HCT116 (cell line): ENCODE results near the gene DGKB. TPM values are rescaled to one million over a fixed set of nuclear protein-coding genes. Genes with fewer than 3 reads are reported as not detected.

Experiments used
- ATAC-seq: fragments of 200-7000 bp; cut with Tn5 transposase; 2 replicates; pipeline ENCODE4 v1.9.1; 2020; ENCODE audit warnings: mild to moderate bottlenecking, moderate library complexity
- BruUV-seq: library from RNA; stranded (reverse); fragments of 400-500 nt; replicated peaks from 2 replicates; lab custom pipeline; 2021; lab: Mats Ljungman, UMichigan
- CTCF ChIA-PET: fragments of 300-600 bp; sonication (Branson Sonifier 250); formaldehyde crosslinking; loops from one replicate; lab custom pipeline; 2021; ENCODE audit warnings: antibody characterized with exemption; lab: Charles Lee
- POLR2A ChIA-PET: fragments of 300-600, 350-600 bp; sonication (Branson Sonifier 250); formaldehyde crosslinking; loops from one replicate; lab custom pipeline; 2021; ENCODE audit warnings: antibody characterized with exemption; lab: Charles Lee
- RAD21 ChIA-PET, 2 experiments: fragments of 300-600 bp; sonication (Branson Sonifier 250); formaldehyde crosslinking; loops; one replicate each; lab custom pipeline; 2023; ENCODE audit warnings: low total read pairs in 2 of 2; ENCODE audit not compliant: uncharacterized antibody in 2 of 2, unreplicated experiment in 2 of 2, low non-redundant PET in 1 of 2; lab: Charles Lee
- DNase-seq: peaks from one replicate; pipeline ENCODE4 v3.0.0-alpha.2; 2010; ENCODE audit warnings: low read depth, low spot score
- H2AFZ ChIP-seq: fragments of 200-600 bp; shearing (Covaris generic), sonication (generic); 2 replicates; pipeline ENCODE4 v1.6.1; 2017; ENCODE audit warnings: low read depth, mixed run types, mixed read lengths, antibody characterized with exemption, low read length; ENCODE audit not compliant: poor library complexity, severe bottlenecking
- H3K27ac ChIP-seq: 2 replicates; pipeline ENCODE4 v1.5.1; 2012; ENCODE audit warnings: low read depth, low read length
- H3K27me3 ChIP-seq: fragments of 200-600 bp; sonication (generic); 2 replicates; pipeline ENCODE4 v1.6.1; 2016; ENCODE audit warnings: mixed run types, low read length, mixed read lengths; ENCODE audit not compliant: insufficient read depth
- H3K36me3 ChIP-seq, 2 experiments: fragments of 200-500 bp in 1 of 2; fragments of 200-600 bp in 1 of 2; sonication (Bioruptor generic) in 1 of 2; sonication (generic) in 1 of 2; 2 replicates each; pipeline versions ENCODE4 v1.5.1 to v1.6.1; 2014 to 2016; ENCODE audit warnings: low read length in 2 of 2, inconsistent platforms in 1 of 2, mixed read lengths in 1 of 2, mixed run types in 1 of 2; ENCODE audit not compliant: insufficient read depth in 2 of 2, control insufficient read depth in 1 of 2
- H3K4me1 ChIP-seq, 2 experiments: fragments of 200-600 bp in 1 of 2; sonication (generic) in 1 of 2; 2 replicates each; pipeline versions ENCODE4 v1.5.1 to v1.6.1; 2012 to 2017; ENCODE audit warnings: low read length in 2 of 2, inconsistent platforms in 1 of 2, mild to moderate bottlenecking in 1 of 2, mixed read lengths in 1 of 2, mixed run types in 1 of 2, moderate library complexity in 1 of 2; ENCODE audit not compliant: insufficient read depth in 2 of 2, control insufficient read depth in 1 of 2
- H3K4me2 ChIP-seq: fragments of 200-600 bp; sonication (generic); 2 replicates; pipeline ENCODE4 v1.6.1; 2017; ENCODE audit warnings: mixed run types, low read length, mixed read lengths
- H3K4me3 ChIP-seq, 2 experiments: fragments of 200-600 bp in 1 of 2; sonication (generic) in 1 of 2; replicated peaks in 1 of 2; 2 replicates each; pipeline ENCODE4 v1.5.1; 2011 to 2016; ENCODE audit warnings: low read length in 2 of 2, control low read depth in 1 of 2, low read depth in 1 of 2, mild to moderate bottlenecking in 1 of 2, mixed read lengths in 1 of 2, mixed run types in 1 of 2
- H3K79me2 ChIP-seq: fragments of 200-600 bp; sonication (generic); 2 replicates; pipeline ENCODE4 v1.6.1; 2017; ENCODE audit warnings: mild to moderate bottlenecking, mixed run types, low read length, moderate library complexity, mixed read lengths; ENCODE audit not compliant: insufficient read depth
- H3K9ac ChIP-seq: fragments of 200-600 bp; sonication (generic); 2 replicates; pipeline ENCODE4 v1.6.1; 2016; ENCODE audit warnings: low read length, mixed read lengths
- H3K9me2 ChIP-seq: fragments of 200-600 bp; sonication (generic), shearing (Covaris generic); 2 replicates; pipeline ENCODE4 v1.6.1; 2017; ENCODE audit warnings: mixed run types, mild to moderate bottlenecking, moderate library complexity; ENCODE audit not compliant: insufficient read depth
- H3K9me3 ChIP-seq, 2 experiments: fragments of 200-500 bp in 1 of 2; fragments of 200-600 bp in 1 of 2; sonication (Bioruptor generic) in 1 of 2; sonication (generic) in 1 of 2; 2 replicates each; pipeline ENCODE4 v1.6.1; 2014 to 2017; ENCODE audit warnings: low read length in 2 of 2, mixed read lengths in 2 of 2, inconsistent platforms in 1 of 2, low read depth in 1 of 2, mild to moderate bottlenecking in 1 of 2, mixed run types in 1 of 2, moderate library complexity in 1 of 2; ENCODE audit not compliant: control insufficient read depth in 1 of 2, insufficient read depth in 1 of 2
- H4K20me1 ChIP-seq: fragments of 200-600 bp; sonication (generic), shearing (Covaris generic); 2 replicates; pipeline ENCODE4 v1.6.1; 2017; ENCODE audit warnings: mixed run types, mild to moderate bottlenecking, moderate library complexity; ENCODE audit not compliant: insufficient read depth
- CBX3 ChIP-seq: IDR thresholded peaks from 2 replicates; pipeline ENCODE4 v1.6.1; 2012; ENCODE audit warnings: low read depth
- CEBPB ChIP-seq: IDR thresholded peaks from 2 replicates; pipeline ENCODE4 v1.6.1; 2012; ENCODE audit warnings: low read depth
- CTCF ChIP-seq, 3 experiments: fragments of 200-600 bp in 1 of 3; sonication (generic) in 1 of 3; IDR thresholded peaks in 2 of 3; conservative IDR thresholded peaks in 1 of 3; 2 replicates each; pipeline ENCODE4 v1.5.1; 2012 to 2017; ENCODE audit warnings: low read depth in 2 of 3, low read length in 2 of 3, antibody characterized with exemption in 1 of 3, borderline replicate concordance in 1 of 3, control low read depth in 1 of 3, mild to moderate bottlenecking in 1 of 3, mixed read lengths in 1 of 3, mixed run types in 1 of 3, moderate library complexity in 1 of 3; ENCODE audit not compliant: insufficient read depth in 1 of 3
- EGR1 ChIP-seq: IDR thresholded peaks from 2 replicates; pipeline ENCODE4 v1.6.1; 2012; ENCODE audit warnings: low read depth
- FOSL1 ChIP-seq: IDR thresholded peaks from 2 replicates; pipeline ENCODE4 v1.6.1; 2012; ENCODE audit warnings: low read depth
- POLR2A ChIP-seq: IDR thresholded peaks from 2 replicates; pipeline ENCODE4 v1.7.0; 2011; ENCODE audit warnings: borderline replicate concordance; ENCODE audit not compliant: insufficient read depth, insufficient read length; ENCODE audit errors: extremely low read depth
- POLR2AphosphoS5 ChIP-seq: IDR thresholded peaks from 2 replicates; pipeline ENCODE4 v1.6.1; 2011; ENCODE audit warnings: mild to moderate bottlenecking, low read depth, low read length, moderate library complexity
- RAD21 ChIP-seq: IDR thresholded peaks from 2 replicates; pipeline ENCODE4 v1.6.1; 2012; ENCODE audit warnings: low read depth, mild to moderate bottlenecking
- REST ChIP-seq: IDR thresholded peaks from 2 replicates; pipeline ENCODE4 v1.6.1; 2012; ENCODE audit warnings: low read depth
- SP1 ChIP-seq: IDR thresholded peaks from 2 replicates; pipeline ENCODE4 v1.6.1; 2012; ENCODE audit warnings: low read depth
- YY1 ChIP-seq: IDR thresholded peaks from 2 replicates; pipeline ENCODE4 v1.6.1; 2011; ENCODE audit warnings: low read length, low read depth, moderate library complexity, mild to moderate bottlenecking; ENCODE audit not compliant: insufficient replicate concordance; ENCODE audit errors: extremely low read depth
- intact Hi-C: fragments of 100-400 bp; cut with micrococcal nuclease; formaldehyde crosslinking; loops from 2 replicates; pipeline ENCODE4 v1.10.0; 2022
- total RNA-seq: library from RNA; stranded (reverse); gene quantifications from one replicate; pipeline ENCODE4 v1.2.1, GENCODE V29; 2021; ENCODE audit not compliant: unreplicated experiment

The DGKB gene
- total RNA-seq, 1 experiment from 2014 or later: 0.05 TPM

GRCh38 chr7:14821757-14822480, 80.6 kb downstream of the DGKB start (continued):
- no peak for TF ChIP-seq RAD21
- TF ChIP-seq CEBPB: no peak
- no peak for TF ChIP-seq REST
- TF ChIP-seq CBX3: no peak
- no peak for TF ChIP-seq FOSL1

GRCh38 chr7:14818871-14819270, 83.7 kb downstream of the DGKB start:
- Histone ChIP-seq H4K20me1 (no peaks in the 10 kb centered on the region), H3K9me2 (no peaks in the 10 kb centered on the region; the same call in 1 of the 2 replicates), H3K4me2 (no peak overlapping the region), H3K4me1 (no peaks in the 10 kb centered on the region)
- intact Hi-C loops: no loop called here
- TF ChIP-seq REST (no peak), CTCF (IDR thresholded peaks at IDR 0.05 in 2 of 3, conservative IDR thresholded peaks at IDR 0.05 in 1 of 3; ENCODE audit: borderline replicate concordance in 1 of 3, insufficient read depth in 1 of 3, low read depth in 2 of 3, low read length in 2 of 3) (no peak), POLR2A (no peak), EGR1 (no peak), POLR2AphosphoS5 (no peak), SP1 (no peak), YY1 (no peak)
- TF ChIP-seq, all 23 proteins: peak for 0
- Histone ChIP-seq H3K27ac (no peak overlapping the region), H3K27me3 (no peaks in the 10 kb centered on the region), H3K36me3 (no peaks in the 10 kb centered on the region), H3K9me3 (no peaks in the 10 kb centered on the region), H3K9ac (no peak overlapping the region), H3K4me3 (no peak overlapping the region), H3K79me2 (no peaks in the 10 kb centered on the region), H2AFZ (no peak overlapping the region)
- DNase-seq (no peak), ATAC-seq (no peak)
- BruUV-seq: no TSS peak
- CTCF ChIA-PET: no interaction called here
- RAD21 ChIA-PET: no interaction called here
- POLR2A ChIA-PET: no interaction called here
